ENCODE measurements around the gene HOXA4.

GRCh38 chr7:27178366-27178765 lies 47.8 kb upstream of the HOXA4 start:
- TF ChIP-seq CTCF (IDR thresholded peaks at IDR 0.05) (no peak), POLR2A (IDR thresholded peaks at IDR 0.05) (no peak)
